ENCODE results near the gene ERC2.

The ERC2 gene

GRCh38 chr3:55903680-55904079 is 564.6 kb downstream of the ERC2 start:
- no peak for DNase-seq

GRCh38 chr3:55902221-55902900 is 565.9 kb downstream of the ERC2 start:
- DNase-seq = no peak

GRCh38 chr3:55899887-55900286 is 568.4 kb downstream of the ERC2 start:
- DNase-seq = peak; percentile 7

- DNase-seq = peak; percentile 35
Observed at GRCh38 chr3:55897573-55898224, 570.6 kb downstream of the ERC2 start.

- no peak for DNase-seq
Observed at GRCh38 chr3:55895897-55896566, 572.2 kb downstream of the ERC2 start.

GRCh38 chr3:55894605-55895004 is 573.7 kb downstream of the ERC2 start:
- no peak for DNase-seq

- no peak for DNase-seq
Observed at GRCh38 chr3:55893045-55893664, 575.1 kb downstream of the ERC2 start.

- no peak for DNase-seq
Observed at GRCh38 chr3:55891106-55891505, 577.2 kb downstream of the ERC2 start.

- DNase-seq = no peak
Observed at GRCh38 chr3:55888282-55888885, 579.9 kb downstream of the ERC2 start.

GRCh38 chr3:55885721-55886120 is 582.5 kb downstream of the ERC2 start:
- DNase-seq = peak; percentile 42

- no peak for DNase-seq
Observed at GRCh38 chr3:55884491-55885285, 583.6 kb downstream of the ERC2 start.

GRCh38 chr3:55884066-55884465 is 584.2 kb downstream of the ERC2 start:
- DNase-seq = no peak

- DNase-seq = no peak
Observed at GRCh38 chr3:55882006-55882405, 586.3 kb downstream of the ERC2 start.

- DNase-seq = peak; percentile 0
Observed at GRCh38 chr3:55880357-55880756, 587.9 kb downstream of the ERC2 start.

- DNase-seq = peak; percentile 2
Observed at GRCh38 chr3:55879901-55880331, 588.4 kb downstream of the ERC2 start.

- DNase-seq = no peak
Observed at GRCh38 chr3:55877703-55878102, 590.6 kb downstream of the ERC2 start.

- no peak for DNase-seq
Observed at GRCh38 chr3:55876560-55876959, 591.7 kb downstream of the ERC2 start.

GRCh38 chr3:55875113-55875512 is 593.2 kb downstream of the ERC2 start:
- no peak for DNase-seq

- peak; percentile 81 for DNase-seq
Observed at GRCh38 chr3:55873523-55874254, 594.6 kb downstream of the ERC2 start.

GRCh38 chr3:55870594-55870993 is 597.7 kb downstream of the ERC2 start:
- peak; percentile 0 for DNase-seq

- DNase-seq = no peak
Observed at GRCh38 chr3:55868347-55868746, 599.9 kb downstream of the ERC2 start.

- DNase-seq = no peak
Observed at GRCh38 chr3:55863028-55863427, 605.2 kb downstream of the ERC2 start.
